GM23338 (cell line): ENCODE data around the gene INO80E. TPM values are rescaled to one million over a fixed set of nuclear protein-coding genes. Genes with fewer than 3 reads are reported as not detected.

ENCODE experiments used
- ATAC-seq: fragments of 200-7000 bp; cut with Tn5 transposase; 3 replicates; pipeline ENCODE4 v1.9.1; 2020
- DNase-seq: peaks from one replicate; pipeline ENCODE4 v3.0.0-alpha.2; 2015; ENCODE audit warnings: low spot score
- H2AFZ ChIP-seq: fragments of 200-600 bp; sonication (generic); 2 replicates; pipeline ENCODE4 v1.8.0; 2016; ENCODE audit warnings: antibody characterized with exemption, mild to moderate bottlenecking, moderate library complexity
- H3F3A ChIP-seq: fragments of 200-600 bp; sonication (generic); replicated peaks from 2 replicates; pipeline ENCODE4 v1.8.0; 2017; ENCODE audit warnings: antibody characterized with exemption, mixed run types, low read depth
- H3K27ac ChIP-seq: fragments of 200-600 bp; sonication (generic); 2 replicates; pipeline ENCODE4 v1.6.1; 2016; ENCODE audit warnings: low read depth
- H3K27me3 ChIP-seq: fragments of 200-600 bp; sonication (generic); 2 replicates; pipeline ENCODE4 v1.8.0; 2016; ENCODE audit warnings: mild to moderate bottlenecking, mixed run types, moderate library complexity; ENCODE audit not compliant: insufficient read depth
- H3K36me3 ChIP-seq: fragments of 200-600 bp; sonication (generic); 2 replicates; pipeline ENCODE4 v1.8.0; 2016; ENCODE audit warnings: mild to moderate bottlenecking; ENCODE audit not compliant: insufficient read depth
- H3K4me1 ChIP-seq: fragments of 200-600 bp; sonication (generic); 2 replicates; pipeline ENCODE4 v1.8.0; 2016; ENCODE audit warnings: mild to moderate bottlenecking, moderate library complexity; ENCODE audit not compliant: insufficient read depth
- H3K4me2 ChIP-seq: fragments of 200-600 bp; sonication (generic); 2 replicates; pipeline ENCODE4 v1.7.1; 2017; ENCODE audit warnings: mixed run types
- H3K4me3 ChIP-seq: fragments of 200-600 bp; sonication (generic); 2 replicates; pipeline ENCODE4 v1.6.1; 2016; ENCODE audit warnings: mixed run types
- H3K79me2 ChIP-seq: fragments of 200-600 bp; sonication (generic); replicated peaks from 2 replicates; pipeline ENCODE4 v1.8.0; 2017; ENCODE audit warnings: mild to moderate bottlenecking; ENCODE audit not compliant: insufficient read depth
- H3K9me2 ChIP-seq: fragments of 200-600 bp; sonication (generic); 2 replicates; pipeline ENCODE4 v1.8.0; 2017; ENCODE audit not compliant: insufficient read depth
- H4K20me1 ChIP-seq: fragments of 200-600 bp; sonication (generic); replicated peaks from 2 replicates; pipeline ENCODE4 v1.8.0; 2017; ENCODE audit warnings: mild to moderate bottlenecking; ENCODE audit not compliant: insufficient read depth
- H3K27ac Mint-ChIP-seq: 2 replicates; pipeline ENCODE4 v1.8.0; 2020; ENCODE audit warnings: inconsistent platforms, mild to moderate bottlenecking, moderate library complexity, mixed read lengths
- H3K27me3 Mint-ChIP-seq: 3 replicates; pipeline ENCODE4 v1.8.0; 2022; ENCODE audit warnings: low read depth, mild to moderate bottlenecking, moderate library complexity, mixed read lengths, inconsistent platforms; ENCODE audit not compliant: insufficient read depth, poor library complexity
- H3K36me3 Mint-ChIP-seq: 3 replicates; pipeline ENCODE4 v1.8.0; 2021; ENCODE audit warnings: low read depth, mild to moderate bottlenecking, inconsistent platforms, moderate library complexity, mixed read lengths
- H3K4me1 Mint-ChIP-seq: 3 replicates; pipeline ENCODE4 v1.8.0; 2020; ENCODE audit warnings: mild to moderate bottlenecking, inconsistent platforms, mixed read lengths
- H3K4me3 Mint-ChIP-seq: 3 replicates; pipeline ENCODE4 v1.8.0; 2021; ENCODE audit warnings: moderate library complexity, mild to moderate bottlenecking, inconsistent platforms, mixed read lengths
- H3K9me3 Mint-ChIP-seq: 3 replicates; pipeline ENCODE4 v1.8.0; 2020; ENCODE audit warnings: moderate library complexity, mild to moderate bottlenecking, inconsistent platforms, mixed read lengths
- CREB1 ChIP-seq: fragments of 250-450 bp; sonication (Bioruptor Pico); IDR thresholded peaks from 2 replicates; pipeline ENCODE4 v1.5.0; 2020; ENCODE audit warnings: low read depth, mild to moderate bottlenecking, moderate library complexity
- EZH2 ChIP-seq: fragments of 200-600 bp; sonication (generic); IDR thresholded peaks from one replicate; pipeline ENCODE4 v1.8.0; 2017; ENCODE audit warnings: antibody characterized with exemption, mild to moderate bottlenecking, low read depth; ENCODE audit not compliant: unreplicated experiment
- EZH2phosphoT487 ChIP-seq: fragments of 200-600 bp; sonication (generic); IDR thresholded peaks from one replicate; pipeline ENCODE4 v1.8.1; 2018; ENCODE audit warnings: antibody characterized with exemption; ENCODE audit not compliant: unreplicated experiment
- JUNB ChIP-seq: IDR thresholded peaks from one replicate; pipeline ENCODE4 v1.6.1; 2016; ENCODE audit warnings: antibody characterized with exemption; ENCODE audit not compliant: unreplicated experiment
- NANOG ChIP-seq: IDR thresholded peaks from 2 replicates; pipeline ENCODE4 v1.6.1; 2016; ENCODE audit warnings: antibody characterized with exemption, borderline replicate concordance
- POLR2AphosphoS5 ChIP-seq: IDR thresholded peaks from 2 replicates; pipeline ENCODE4 v1.6.1; 2016; ENCODE audit warnings: antibody characterized with exemption, low read depth
- REST ChIP-seq: IDR thresholded peaks from one replicate; pipeline ENCODE4 v1.6.1; 2018; ENCODE audit warnings: antibody characterized with exemption; ENCODE audit not compliant: unreplicated experiment
- STAT1 ChIP-seq: IDR thresholded peaks from one replicate; pipeline ENCODE4 v1.6.1; 2016; ENCODE audit warnings: antibody characterized with exemption; ENCODE audit not compliant: unreplicated experiment
- ZNF114 ChIP-seq: fragments of 250-450 bp; sonication (Bioruptor Pico); IDR thresholded peaks from 2 replicates; pipeline ENCODE4 v1.5.0; 2020; ENCODE audit warnings: mild to moderate bottlenecking, moderate library complexity
- ZNF331 ChIP-seq: fragments of 250-450 bp; sonication (Bioruptor Pico); IDR thresholded peaks from 2 replicates; pipeline ENCODE4 v1.5.0; 2020; ENCODE audit warnings: low read depth, mild to moderate bottlenecking, moderate library complexity
- ZNF462 ChIP-seq: fragments of 250-450 bp; sonication (Bioruptor Pico); IDR thresholded peaks from 2 replicates; pipeline ENCODE4 v1.5.0; 2020; ENCODE audit warnings: mild to moderate bottlenecking, moderate library complexity
- polyA plus RNA-seq: library from polyadenylated mRNA; unstranded; fragments of >200 nt; fragmentation: Nextera tagmentation; extraction: Ambion mirVana; gene quantifications from 2 replicates; pipeline ENCODE4 v1.2.1, GENCODE V29; 2016
- total RNA-seq: library from RNA; depleted of rRNA; stranded (reverse); fragments of >200 nt; shearing (Covaris generic); gene quantifications from 2 replicates; pipeline ENCODE4 v1.2.3, GENCODE V29; 2014

The INO80E gene
- total and polyA plus RNA-seq, 2 experiments from 2014 or later: 66.0 to 71.0 TPM

GRCh38 chr16:30031477-30031918 is 35.5 kb downstream of the INO80E start:
- peaks cover 39% of the 10 kb centered on the region for H3K4me1 Mint-ChIP-seq
- peaks cover 24% of the 10 kb centered on the region for H3K4me1 ChIP-seq
- H3K27ac ChIP-seq: no peak overlapping the region
- peak overlapping the region; percentile 83 for H3K4me3 Mint-ChIP-seq
- peak overlapping the region; percentile 90 for H2AFZ ChIP-seq
- peaks cover 20% of the 10 kb centered on the region for H3K27me3 Mint-ChIP-seq
- H3K27me3 ChIP-seq: peaks cover 10% of the 10 kb centered on the region; the same call in 1 of the 2 replicates
- TF ChIP-seq EZH2 (no peak), POLR2AphosphoS5 (no peak), NANOG (no peak), STAT1 (no peak), ZNF462 (CRISPR knock-in tag) (no peak), JUNB (no peak), EZH2phosphoT487 (no peak), ZNF114 (CRISPR knock-in tag) (no peak), REST (no peak), CREB1 (CRISPR knock-in tag) (no peak), ZNF331 (CRISPR knock-in tag) (no peak)
- H3K36me3 ChIP-seq: no peaks in the 10 kb centered on the region
- H3K4me3 ChIP-seq: peak overlapping the region; percentile 83
- H3K27ac Mint-ChIP-seq: no peak overlapping the region
- peak overlapping the region; percentile 95 for H3K4me2 ChIP-seq
- no peaks in the 10 kb centered on the region; the same call in 1 of the 3 replicates for H3K36me3 Mint-ChIP-seq
- no peaks in the 10 kb centered on the region for H3K79me2 ChIP-seq
- DNase-seq (no peak), ATAC-seq (peak; percentile 6)
- H4K20me1 ChIP-seq: no peaks in the 10 kb centered on the region; the same call in 1 of the 2 replicates
- H3K9me2 ChIP-seq: no peaks in the 10 kb centered on the region
- 0 out of 2 replicates have a peak, but pooled peaks cover 3% of the 10 kb centered on the region for H3F3A ChIP-seq
- peaks cover 1% of the 10 kb centered on the region; the same call in 1 of the 3 replicates for H3K9me3 Mint-ChIP-seq
